Nephron (organoid): ENCODE results near the gene TEKTIP1.
A peak's percentile ranks its signal among the peaks of the same experiment; 100 is the strongest.

Experiments used
- H3K27ac Mint-ChIP-seq, 3 experiments: 2 replicates each; pipeline ENCODE4 v1.8.0; 2020; ENCODE audit warnings: mixed read lengths in 3 of 3, mild to moderate bottlenecking in 2 of 3, moderate library complexity in 1 of 3
- H3K27me3 Mint-ChIP-seq: 2 replicates; pipeline ENCODE4 v1.8.0; 2021; ENCODE audit warnings: low read depth, mild to moderate bottlenecking, moderate library complexity, mixed read lengths
- H3K36me3 Mint-ChIP-seq: 2 replicates; pipeline ENCODE4 v1.8.0; 2020; ENCODE audit warnings: low read depth, mixed read lengths
- H3K4me1 Mint-ChIP-seq: 2 replicates; pipeline ENCODE4 v1.8.0; 2020; ENCODE audit warnings: mixed read lengths
- H3K4me3 Mint-ChIP-seq, 3 experiments: 2 replicates each; pipeline ENCODE4 v1.8.0; 2020; ENCODE audit warnings: mild to moderate bottlenecking in 3 of 3, mixed read lengths in 3 of 3, moderate library complexity in 2 of 3
- H3K9me3 Mint-ChIP-seq: 2 replicates; pipeline ENCODE4 v1.8.0; 2020; ENCODE audit warnings: mixed read lengths
- TF ChIP-seq, protein P1 (sequence below), 3 experiments: fragments of 200-600 bp; sonication (generic); IDR thresholded peaks; one replicate each; pipeline ENCODE4 v1.5.0; 2021; ENCODE audit warnings: antibody characterized with exemption in 3 of 3; ENCODE audit not compliant: unreplicated experiment in 3 of 3

The TEKTIP1 gene

DNA sequence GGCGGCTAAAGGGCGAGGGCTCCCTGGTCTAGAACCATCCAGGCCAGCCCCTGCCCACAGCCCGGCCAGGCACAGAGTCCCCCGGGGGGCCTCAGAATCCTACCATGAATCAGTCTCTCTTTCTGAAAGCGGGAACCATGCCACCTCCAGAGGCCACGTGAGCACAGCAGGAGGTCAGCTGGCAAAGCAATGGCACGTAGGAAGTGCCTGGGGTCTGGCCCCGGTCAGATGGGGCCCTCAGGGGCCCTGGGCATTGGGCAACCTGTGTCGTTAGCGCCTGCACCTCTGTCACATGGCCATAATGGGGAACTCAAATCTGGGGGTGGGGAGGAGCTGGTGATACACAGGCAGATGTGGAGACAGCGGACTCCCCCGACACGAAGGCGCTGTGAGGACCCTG is 9.6 kb downstream of the TEKTIP1 start:
- H3K4me3 Mint-ChIP-seq, result no peak overlapping the region
- no peaks in the 10 kb centered on the region for H3K9me3 Mint-ChIP-seq
- TF ChIP-seq, protein P1, sequence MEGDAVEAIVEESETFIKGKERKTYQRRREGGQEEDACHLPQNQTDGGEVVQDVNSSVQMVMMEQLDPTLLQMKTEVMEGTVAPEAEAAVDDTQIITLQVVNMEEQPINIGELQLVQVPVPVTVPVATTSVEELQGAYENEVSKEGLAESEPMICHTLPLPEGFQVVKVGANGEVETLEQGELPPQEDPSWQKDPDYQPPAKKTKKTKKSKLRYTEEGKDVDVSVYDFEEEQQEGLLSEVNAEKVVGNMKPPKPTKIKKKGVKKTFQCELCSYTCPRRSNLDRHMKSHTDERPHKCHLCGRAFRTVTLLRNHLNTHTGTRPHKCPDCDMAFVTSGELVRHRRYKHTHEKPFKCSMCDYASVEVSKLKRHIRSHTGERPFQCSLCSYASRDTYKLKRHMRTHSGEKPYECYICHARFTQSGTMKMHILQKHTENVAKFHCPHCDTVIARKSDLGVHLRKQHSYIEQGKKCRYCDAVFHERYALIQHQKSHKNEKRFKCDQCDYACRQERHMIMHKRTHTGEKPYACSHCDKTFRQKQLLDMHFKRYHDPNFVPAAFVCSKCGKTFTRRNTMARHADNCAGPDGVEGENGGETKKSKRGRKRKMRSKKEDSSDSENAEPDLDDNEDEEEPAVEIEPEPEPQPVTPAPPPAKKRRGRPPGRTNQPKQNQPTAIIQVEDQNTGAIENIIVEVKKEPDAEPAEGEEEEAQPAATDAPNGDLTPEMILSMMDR (IDR thresholded peaks at IDR 0.05; ENCODE audit: unreplicated experiment in 3 of 3), result no peak
- H3K27ac Mint-ChIP-seq, result no peak overlapping the region
- H3K36me3 Mint-ChIP-seq, result peaks cover 5% of the 10 kb centered on the region
- no peaks in the 10 kb centered on the region for H3K4me1 Mint-ChIP-seq
- no peaks in the 10 kb centered on the region for H3K27me3 Mint-ChIP-seq

DNA sequence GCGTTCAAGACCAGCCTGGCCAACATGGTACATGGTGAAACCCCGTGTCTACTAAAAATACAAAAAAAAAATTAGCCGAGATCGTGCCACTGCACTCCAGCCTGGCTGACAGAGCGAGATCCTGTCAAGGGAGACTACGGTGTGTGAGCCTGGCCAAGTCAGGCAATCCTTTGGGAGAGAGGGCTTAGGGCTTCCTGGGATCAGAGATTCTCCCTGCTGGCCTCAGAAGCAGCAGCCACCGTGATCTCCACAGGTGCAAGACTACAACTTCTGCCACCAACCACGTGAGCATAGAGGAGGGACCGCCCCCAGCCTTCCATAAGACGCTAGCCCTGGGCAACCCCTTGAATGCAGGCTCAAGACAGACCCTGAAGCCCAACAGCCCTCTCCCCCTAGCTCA is 10.8 kb downstream of the TEKTIP1 start:
- TF ChIP-seq, protein P1 (IDR thresholded peaks at IDR 0.05; ENCODE audit: unreplicated experiment in 3 of 3), result no peak
- no peaks in the 10 kb centered on the region for H3K27me3 Mint-ChIP-seq
- no peak overlapping the region for H3K4me3 Mint-ChIP-seq
- peaks cover 5% of the 10 kb centered on the region for H3K36me3 Mint-ChIP-seq
- peaks cover 5% of the 10 kb centered on the region for H3K4me1 Mint-ChIP-seq
- no peak overlapping the region for H3K27ac Mint-ChIP-seq
- no peaks in the 10 kb centered on the region for H3K9me3 Mint-ChIP-seq

- TF ChIP-seq, protein P1 (IDR thresholded peaks at IDR 0.05; ENCODE audit: unreplicated experiment in 3 of 3), result no peak
- Mint-ChIP-seq H3K9me3 (no peaks in the 10 kb centered on the region), H3K27me3 (no peaks in the 10 kb centered on the region), H3K4me1 (peaks cover 13% of the 10 kb centered on the region), H3K36me3 (no peaks in the 10 kb centered on the region), H3K4me3 (no peak overlapping the region), H3K27ac (no peak overlapping the region)
These were observed 12.2 kb downstream of the TEKTIP1 start for GRCh38 chr19:3550947-3551791.

DNA sequence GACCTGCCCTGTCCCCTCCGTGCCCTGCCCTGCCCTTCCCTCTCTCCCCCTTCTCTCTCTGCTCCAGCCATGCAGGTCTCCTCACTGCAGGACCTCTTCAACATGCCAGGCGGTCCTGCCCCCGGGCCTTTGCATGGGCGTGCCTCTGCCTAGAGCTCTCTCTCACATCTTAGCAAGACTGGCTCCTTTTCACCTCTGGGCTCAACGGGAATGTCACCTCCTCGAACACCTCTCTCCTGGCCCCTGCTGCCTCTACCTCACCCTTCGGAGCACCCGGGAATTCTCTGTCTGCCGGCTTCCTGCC is 12.8 kb downstream of the TEKTIP1 start:
- Mint-ChIP-seq H3K9me3 (no peaks in the 10 kb centered on the region), H3K27me3 (no peaks in the 10 kb centered on the region), H3K4me3 (no peak overlapping the region), H3K36me3 (no peaks in the 10 kb centered on the region), H3K4me1 (peaks cover 19% of the 10 kb centered on the region), H3K27ac (no peak overlapping the region)
- TF ChIP-seq, protein P1 (IDR thresholded peaks at IDR 0.05; ENCODE audit: unreplicated experiment in 3 of 3), result no peak

- Mint-ChIP-seq H3K27me3 (no peaks in the 10 kb centered on the region), H3K4me3 (peak overlapping the region; percentile 75 to 96 (median 81)), H3K27ac (peak overlapping the region in 2 of 3 experiments; percentile 58 to 59), H3K36me3 (no peaks in the 10 kb centered on the region), H3K4me1 (peaks cover 25% of the 10 kb centered on the region), H3K9me3 (no peaks in the 10 kb centered on the region)
- TF ChIP-seq, protein P1 (IDR thresholded peaks at IDR 0.05; ENCODE audit: unreplicated experiment in 3 of 3), result no peak
These were observed 15.5 kb downstream of the TEKTIP1 start for GRCh38 chr19:3554254-3555083.
